ENCODE measurements around the gene SPATS2L.

Gene SPATS2L

DNA sequence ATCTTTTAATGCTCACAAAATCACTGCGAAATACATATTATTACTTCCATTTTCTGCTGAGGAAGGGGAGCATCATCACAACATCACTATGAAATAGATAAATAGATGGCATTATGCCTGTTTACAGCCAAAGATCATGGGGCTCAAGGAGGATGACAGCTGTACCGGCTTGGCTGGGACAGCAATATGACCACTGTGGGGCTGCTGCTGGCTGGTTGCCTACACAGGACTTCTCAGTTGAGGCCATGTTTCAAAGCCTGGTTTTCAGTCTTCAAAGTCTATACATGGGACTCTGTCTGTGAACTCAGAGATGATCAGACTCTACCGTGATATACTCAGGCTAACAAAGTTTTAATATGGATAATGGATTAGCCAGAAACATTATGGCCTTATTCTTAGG, 58.7 kb downstream of the SPATS2L start:
- Histone ChIP-seq H3K4me1 (peaks cover 0 to 5% (median 0%) of the 10 kb centered on the region in 4 donors), H3K9me3 (no peaks in the 10 kb centered on the region), H3K4me3 (no peak overlapping the region), H3K36me3 (no peaks in the 10 kb centered on the region), H3K27me3 (no peaks in the 10 kb centered on the region), H3K27ac (no peak overlapping the region)
- intact Hi-C loops (cut with DNase I; ENCODE audit: low total_unique reads) = no loop called here
- DNase-seq = no peak
- TF ChIP-seq, protein P1, sequence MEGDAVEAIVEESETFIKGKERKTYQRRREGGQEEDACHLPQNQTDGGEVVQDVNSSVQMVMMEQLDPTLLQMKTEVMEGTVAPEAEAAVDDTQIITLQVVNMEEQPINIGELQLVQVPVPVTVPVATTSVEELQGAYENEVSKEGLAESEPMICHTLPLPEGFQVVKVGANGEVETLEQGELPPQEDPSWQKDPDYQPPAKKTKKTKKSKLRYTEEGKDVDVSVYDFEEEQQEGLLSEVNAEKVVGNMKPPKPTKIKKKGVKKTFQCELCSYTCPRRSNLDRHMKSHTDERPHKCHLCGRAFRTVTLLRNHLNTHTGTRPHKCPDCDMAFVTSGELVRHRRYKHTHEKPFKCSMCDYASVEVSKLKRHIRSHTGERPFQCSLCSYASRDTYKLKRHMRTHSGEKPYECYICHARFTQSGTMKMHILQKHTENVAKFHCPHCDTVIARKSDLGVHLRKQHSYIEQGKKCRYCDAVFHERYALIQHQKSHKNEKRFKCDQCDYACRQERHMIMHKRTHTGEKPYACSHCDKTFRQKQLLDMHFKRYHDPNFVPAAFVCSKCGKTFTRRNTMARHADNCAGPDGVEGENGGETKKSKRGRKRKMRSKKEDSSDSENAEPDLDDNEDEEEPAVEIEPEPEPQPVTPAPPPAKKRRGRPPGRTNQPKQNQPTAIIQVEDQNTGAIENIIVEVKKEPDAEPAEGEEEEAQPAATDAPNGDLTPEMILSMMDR (IDR thresholded peaks at IDR 0.05) = no peak

DNA sequence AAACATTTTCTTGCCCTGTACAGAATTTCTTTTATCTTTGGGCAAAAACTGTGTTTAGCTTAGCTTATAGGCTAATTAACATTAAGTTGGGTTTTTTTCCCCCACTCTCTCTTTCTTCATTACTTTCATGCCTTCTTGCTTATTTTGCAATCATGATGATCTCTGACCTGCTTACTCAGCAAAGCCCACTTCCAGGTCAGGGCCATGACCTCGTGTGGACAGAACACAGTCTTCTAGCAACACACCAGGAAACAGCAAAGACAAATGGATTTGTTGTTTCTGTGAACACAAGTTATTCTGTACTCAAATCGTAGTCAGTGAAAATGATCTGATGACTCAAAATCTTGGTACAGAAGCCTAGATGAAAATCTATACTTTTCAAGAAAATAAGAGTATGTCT, 60.7 kb downstream of the SPATS2L start:
- Histone ChIP-seq H3K9me3 (no peaks in the 10 kb centered on the region), H3K27me3 (no peaks in the 10 kb centered on the region), H3K36me3 (no peaks in the 10 kb centered on the region), H3K4me1 (peaks cover 0 to 4% (median 0%) of the 10 kb centered on the region in 4 donors), H3K27ac (no peak overlapping the region), H3K4me3 (no peak overlapping the region)
- DNase-seq = peak in 1 of 2 donors; percentile 36
- TF ChIP-seq, protein P1 (IDR thresholded peaks at IDR 0.05) = no peak
- intact Hi-C loops (cut with DNase I; ENCODE audit: low total_unique reads) = no loop called here

DNA sequence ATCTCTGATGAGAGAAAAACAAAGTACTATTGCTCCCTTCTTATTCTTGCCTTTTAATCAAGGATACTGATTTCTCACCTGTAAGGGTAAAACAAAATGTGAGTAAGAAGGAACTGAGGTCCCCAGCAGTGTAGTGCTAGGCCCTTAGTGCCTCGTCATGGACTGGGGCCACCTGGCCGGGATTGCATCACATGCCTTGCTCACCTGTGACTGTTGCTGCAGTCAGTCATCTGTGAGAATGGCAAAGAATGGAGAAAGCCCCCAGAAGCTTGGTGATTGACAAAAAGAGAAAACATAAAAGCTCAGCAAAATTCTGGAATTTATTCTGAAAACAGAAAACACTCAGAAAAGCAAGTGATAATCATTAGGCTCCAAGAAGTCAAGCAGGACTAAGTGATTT, 63.4 kb downstream of the SPATS2L start:
- intact Hi-C loops (cut with DNase I; ENCODE audit: low total_unique reads) = no loop called here

DNA sequence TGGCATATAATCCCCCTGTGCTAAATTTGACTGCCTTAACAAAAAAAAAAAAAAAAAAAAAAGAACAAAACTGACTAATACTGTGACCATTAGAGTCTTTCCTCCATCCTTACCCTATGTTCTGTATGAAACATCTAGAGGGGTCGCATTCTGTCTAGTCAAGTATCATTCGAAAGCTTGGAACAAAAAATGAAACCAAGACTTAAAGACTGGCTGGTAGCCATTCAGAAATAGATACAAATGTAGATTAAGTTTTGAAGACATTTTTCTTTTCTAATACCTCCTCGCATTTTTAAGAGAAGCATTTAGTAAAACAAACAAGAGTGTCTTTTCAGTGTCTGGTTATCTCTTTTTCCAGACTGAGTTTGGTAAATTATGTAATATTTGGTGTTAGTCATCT, 66.7 kb downstream of the SPATS2L start:
- Histone ChIP-seq H3K4me1 (peaks cover 0 to 20% (median 9%) of the 10 kb centered on the region in 4 donors), H3K27ac (no peak overlapping the region), H3K4me3 (no peak overlapping the region), H3K36me3 (no peaks in the 10 kb centered on the region), H3K9me3 (no peaks in the 10 kb centered on the region), H3K27me3 (no peaks in the 10 kb centered on the region)
- intact Hi-C loops (cut with DNase I; ENCODE audit: low total_unique reads) = no loop called here
- DNase-seq = no peak
- TF ChIP-seq, protein P1 (IDR thresholded peaks at IDR 0.05) = no peak

More for the DNA sequence above, 63.4 kb downstream of the SPATS2L start:
- Histone ChIP-seq H3K27ac (no peak overlapping the region), H3K4me1 (peaks cover 0 to under 1% (median 0%) of the 10 kb centered on the region in 4 donors), H3K27me3 (no peaks in the 10 kb centered on the region), H3K4me3 (no peak overlapping the region), H3K9me3 (no peaks in the 10 kb centered on the region), H3K36me3 (no peaks in the 10 kb centered on the region)
- TF ChIP-seq, protein P1 (IDR thresholded peaks at IDR 0.05) = no peak
- DNase-seq = no peak

DNA sequence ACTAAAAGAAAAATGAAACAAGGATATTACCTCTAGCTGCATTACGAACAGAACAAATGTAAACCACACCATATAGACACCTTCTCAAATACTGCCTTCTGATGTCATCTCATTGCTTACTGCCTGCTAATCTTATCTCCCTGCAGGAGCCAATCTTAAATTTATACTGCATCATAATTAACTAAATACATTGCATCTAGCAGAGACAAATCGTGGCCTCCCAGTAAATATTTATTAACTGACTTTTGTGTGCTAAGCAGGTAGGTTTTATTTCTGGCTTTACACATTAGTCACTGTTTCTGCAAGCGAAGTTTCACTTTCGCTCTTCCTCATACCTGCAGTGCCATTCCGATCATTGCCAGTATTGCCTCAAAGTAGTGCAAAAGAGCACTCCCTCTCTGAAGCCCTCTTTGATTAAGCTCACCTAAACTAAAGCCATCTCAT, 67.5 kb downstream of the SPATS2L start:
- Histone ChIP-seq H3K27me3 (no peaks in the 10 kb centered on the region), H3K4me1 (peaks cover 0 to 27% (median 12%) of the 10 kb centered on the region in 4 donors), H3K27ac (no peak overlapping the region), H3K36me3 (no peaks in the 10 kb centered on the region), H3K9me3 (no peaks in the 10 kb centered on the region), H3K4me3 (no peak overlapping the region)
- TF ChIP-seq, protein P1 (IDR thresholded peaks at IDR 0.05) = no peak
- intact Hi-C loops (cut with DNase I; ENCODE audit: low total_unique reads) = no loop called here
- no peak for DNase-seq

Data from tibial artery (tissue), 4 donors.